Smooth muscle cell of the pulmonary artery (primary cell): ENCODE results near the gene GALNT10. TPM values are rescaled to one million over a fixed set of nuclear protein-coding genes. Genes with fewer than 3 reads are reported as not detected.

Experiments
- total RNA-seq: library from RNA; depleted of rRNA; stranded (reverse); fragments of >200 nt; gene quantifications from 2 replicates; pipeline ENCODE4 v1.2.3, GENCODE V29; 2014

Gene GALNT10, protein sequence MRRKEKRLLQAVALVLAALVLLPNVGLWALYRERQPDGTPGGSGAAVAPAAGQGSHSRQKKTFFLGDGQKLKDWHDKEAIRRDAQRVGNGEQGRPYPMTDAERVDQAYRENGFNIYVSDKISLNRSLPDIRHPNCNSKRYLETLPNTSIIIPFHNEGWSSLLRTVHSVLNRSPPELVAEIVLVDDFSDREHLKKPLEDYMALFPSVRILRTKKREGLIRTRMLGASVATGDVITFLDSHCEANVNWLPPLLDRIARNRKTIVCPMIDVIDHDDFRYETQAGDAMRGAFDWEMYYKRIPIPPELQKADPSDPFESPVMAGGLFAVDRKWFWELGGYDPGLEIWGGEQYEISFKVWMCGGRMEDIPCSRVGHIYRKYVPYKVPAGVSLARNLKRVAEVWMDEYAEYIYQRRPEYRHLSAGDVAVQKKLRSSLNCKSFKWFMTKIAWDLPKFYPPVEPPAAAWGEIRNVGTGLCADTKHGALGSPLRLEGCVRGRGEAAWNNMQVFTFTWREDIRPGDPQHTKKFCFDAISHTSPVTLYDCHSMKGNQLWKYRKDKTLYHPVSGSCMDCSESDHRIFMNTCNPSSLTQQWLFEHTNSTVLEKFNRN
- total RNA-seq, result 47.0 and 134 TPM in 2 replicates

DNA sequence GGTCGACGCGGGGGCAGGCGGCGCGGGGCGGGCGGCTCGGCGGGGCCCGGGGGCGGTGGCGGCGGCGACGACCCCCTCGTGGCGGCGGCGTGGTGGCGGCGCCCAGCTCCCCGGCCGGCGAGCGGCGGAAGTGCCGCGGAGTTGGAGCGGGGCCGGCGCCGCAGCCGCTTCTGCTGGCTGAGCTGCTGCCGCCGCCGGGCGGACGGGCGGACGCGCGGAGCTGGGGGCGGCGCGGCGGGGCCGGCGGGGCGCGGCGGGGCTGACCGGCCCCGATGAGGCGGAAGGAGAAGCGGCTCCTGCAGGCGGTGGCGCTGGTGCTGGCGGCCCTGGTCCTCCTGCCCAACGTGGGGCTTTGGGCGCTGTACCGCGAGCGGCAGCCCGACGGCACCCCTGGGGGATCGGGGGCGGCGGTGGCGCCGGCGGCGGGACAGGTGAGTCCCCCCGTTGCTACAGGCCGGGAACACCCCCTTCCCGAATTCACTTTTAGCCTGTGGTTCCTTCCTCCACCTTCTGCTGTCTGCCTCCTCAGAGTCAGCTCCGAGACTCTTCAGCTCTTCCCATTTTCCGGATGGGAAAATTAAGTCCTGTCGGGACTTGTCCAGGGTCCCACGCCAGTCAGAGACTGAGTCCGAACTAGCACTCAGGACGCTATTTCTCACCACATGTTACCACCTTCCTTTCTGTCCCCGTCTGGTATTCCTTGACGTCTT lies at the start of gene GALNT10:
Gene GALNT10, plus strand, starts transcription at position 139 of the 710 bp plus-strand sequence. Its CDS starts 134 bp downstream, at position 273.

DNA sequence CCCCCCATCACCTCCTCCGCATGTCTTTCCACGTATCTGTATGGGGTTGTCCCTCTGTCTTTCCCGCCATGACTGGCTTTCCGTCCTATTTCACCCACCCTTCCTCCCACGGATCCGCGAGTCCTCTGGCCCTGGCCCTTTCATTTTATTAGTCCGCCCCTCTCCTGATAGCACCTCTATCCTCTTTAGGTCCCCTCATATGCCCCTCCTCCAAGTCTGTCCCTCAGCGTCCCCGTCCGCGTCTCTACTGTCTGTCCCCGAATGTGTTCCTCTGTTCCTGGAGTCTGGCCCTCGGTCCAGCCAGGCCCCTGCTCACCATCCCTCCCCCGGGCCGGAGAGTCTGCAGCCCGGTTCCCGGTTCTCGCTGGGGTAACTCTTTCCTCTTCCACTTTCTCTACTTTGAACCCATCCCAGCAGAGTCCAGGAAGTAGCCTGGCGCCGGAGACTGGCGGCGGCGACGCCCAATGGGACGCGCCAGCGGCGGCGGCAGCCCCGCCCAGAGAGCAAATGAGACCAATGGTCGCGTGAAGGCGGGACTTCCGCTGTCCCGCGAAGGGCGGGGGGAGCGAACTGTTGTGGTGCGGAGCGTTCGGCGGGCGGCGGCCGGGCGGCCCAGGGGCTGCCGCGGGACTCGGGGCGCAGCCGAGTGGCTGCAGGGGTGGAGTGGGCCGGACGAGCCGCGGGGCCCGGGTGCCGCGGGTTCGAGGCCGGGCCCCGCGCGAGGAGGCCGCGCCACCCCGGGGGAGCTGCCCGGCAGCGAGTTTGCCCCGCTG lies 255.1 kb downstream of the GALNT10 start, which contains the start of gene SAP30L:
Gene SAP30L, plus strand, starts transcription at position 576 of the 773 bp plus-strand sequence. CDS start 608 bp downstream, outside the sequence.

Other genes starting within 250 kb of the GALNT10 start
- gene FAM114A2, start 151.8 kb upstream of the GALNT10 start, total RNA-seq, result 37.3 and 39.9 TPM in 2 replicates
- gene MFAP3, start 151.8 kb upstream of the GALNT10 start, total RNA-seq, result 70.3 and 90.9 TPM in 2 replicates